GM21529 (cell line): ENCODE results near the gene XYLB.
"Not testable (repeated sequence)": the region's sequence is repeated elsewhere in the genome, so short reads cannot be mapped to it uniquely, and the experiment has no call there.

ENCODE experiments used
- ATAC-seq: cut with Tn5 transposase; IDR thresholded peaks from one replicate; pipeline ENCODE4 v1.9.1; 2021; ENCODE audit not compliant: unreplicated experiment

XYLB gene

DNA sequence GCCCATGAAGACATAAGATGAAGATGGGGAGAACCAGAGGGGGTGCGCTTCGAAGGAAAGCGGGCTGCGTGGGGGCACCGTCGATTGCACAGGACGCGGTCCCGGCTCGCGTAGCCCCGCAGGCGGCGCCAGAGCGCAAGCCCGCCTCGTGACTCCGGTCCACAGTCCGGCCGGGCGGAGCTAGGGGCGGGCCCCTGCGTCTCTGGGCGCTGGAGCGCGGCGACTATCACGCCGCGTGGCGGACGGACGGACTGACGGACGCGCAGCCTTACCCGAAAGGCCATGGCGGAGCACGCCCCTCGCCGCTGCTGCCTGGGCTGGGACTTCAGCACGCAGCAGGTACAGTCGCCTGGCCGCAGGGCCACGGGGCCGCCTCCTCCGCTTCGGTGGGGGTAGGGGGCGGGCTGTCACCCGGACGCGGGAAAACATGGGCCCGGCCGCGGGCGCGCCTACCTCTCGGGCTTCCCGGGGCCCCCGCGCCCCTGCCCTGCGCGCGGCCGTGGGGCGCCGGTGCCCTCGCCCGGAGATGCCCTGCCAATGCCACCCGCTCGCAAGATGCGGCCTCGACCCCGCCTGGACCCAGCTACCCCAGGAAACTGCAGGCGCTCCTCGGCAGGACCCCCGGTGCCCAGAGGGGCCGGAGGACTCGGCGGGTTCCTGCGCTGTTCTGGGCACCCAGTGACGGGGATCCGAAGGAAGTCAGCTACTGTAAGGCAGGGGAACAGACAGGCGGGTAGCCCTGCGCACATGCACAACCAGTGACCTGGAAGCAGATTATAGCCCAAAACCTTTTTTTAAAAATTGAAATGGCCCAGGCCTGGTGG lies at the start of gene XYLB:
Gene XYLB, plus strand, starts transcription at position 199 of the 824 bp plus-strand sequence. Its CDS starts 84 bp downstream, at position 283.
- peak; percentile 97 for ATAC-seq

DNA sequence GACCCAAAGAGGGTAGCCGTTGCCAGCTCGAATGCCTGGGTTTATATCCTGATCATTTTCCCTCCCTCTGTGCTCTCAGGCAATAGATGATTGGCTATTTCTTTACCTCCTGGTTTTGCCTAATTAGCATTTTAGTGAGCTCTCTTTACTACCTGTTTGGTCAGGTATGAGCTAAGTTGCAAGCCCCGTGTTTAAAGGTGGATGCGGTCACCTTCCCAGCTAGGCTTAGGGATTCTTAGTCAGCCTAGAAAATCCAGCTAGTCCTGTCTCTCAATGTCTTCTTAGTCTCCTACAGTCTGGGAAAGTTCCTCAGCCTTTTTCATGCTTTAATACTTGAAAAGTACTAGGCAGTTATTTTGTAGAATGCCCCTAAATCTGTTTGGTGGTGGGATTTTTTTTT lies 49.5 kb upstream of the XYLB start:
- ATAC-seq: not testable (repeated sequence)

DNA sequence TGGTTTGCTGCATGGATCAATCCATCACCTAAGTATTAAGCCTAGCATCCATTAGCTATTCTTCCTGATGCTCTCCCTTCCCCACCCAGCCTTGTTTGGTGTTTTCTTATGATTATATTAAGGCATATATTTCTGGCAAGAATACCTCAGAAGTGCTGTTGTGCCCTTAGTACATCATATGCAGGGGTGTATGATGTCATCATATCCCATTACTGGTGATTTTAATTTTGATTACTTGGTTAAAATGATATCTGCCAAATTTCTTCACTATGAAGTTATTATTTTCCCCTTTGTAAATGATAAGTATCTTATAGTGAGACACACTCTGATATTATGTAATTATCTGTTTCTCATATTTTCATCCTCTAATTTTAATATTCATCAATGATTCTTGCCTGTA lies 49.0 kb upstream of the XYLB start:
- ATAC-seq: no peak

DNA sequence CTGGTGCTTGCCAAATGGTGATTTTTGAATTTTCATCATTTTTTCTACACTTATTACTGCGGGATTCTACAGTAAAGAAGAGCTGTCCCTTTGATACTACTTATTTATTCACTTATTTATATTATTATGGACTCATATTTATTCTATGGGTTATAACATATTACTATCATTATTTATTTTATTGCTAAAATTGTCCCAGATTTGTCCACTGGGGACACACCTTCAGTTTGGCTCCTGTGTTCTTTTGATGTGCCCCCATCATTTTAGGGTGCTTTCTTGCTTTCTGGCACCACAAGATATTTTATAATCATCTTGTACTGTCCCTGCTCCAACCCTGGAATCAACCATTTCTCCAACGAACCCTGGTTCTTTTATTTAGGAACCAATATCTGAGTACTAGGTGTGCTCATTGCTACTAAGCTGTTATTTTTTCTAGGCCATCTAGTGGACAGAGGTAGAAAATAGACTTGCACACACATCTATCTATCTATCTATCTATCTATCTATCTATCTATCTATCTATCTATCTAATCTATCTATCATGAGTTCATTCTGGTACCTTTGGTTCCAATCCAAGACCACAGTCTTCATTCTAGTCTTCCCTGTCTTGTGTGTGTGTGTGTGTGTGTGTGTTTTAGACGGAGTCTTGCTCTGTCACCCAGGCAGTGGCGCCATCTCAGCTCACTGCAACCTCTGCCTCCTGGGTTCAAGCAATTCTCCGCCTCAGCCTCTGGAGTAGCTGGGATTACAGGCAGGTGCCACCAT lies 48.5 kb upstream of the XYLB start:
- peak; percentile 61 for ATAC-seq

DNA sequence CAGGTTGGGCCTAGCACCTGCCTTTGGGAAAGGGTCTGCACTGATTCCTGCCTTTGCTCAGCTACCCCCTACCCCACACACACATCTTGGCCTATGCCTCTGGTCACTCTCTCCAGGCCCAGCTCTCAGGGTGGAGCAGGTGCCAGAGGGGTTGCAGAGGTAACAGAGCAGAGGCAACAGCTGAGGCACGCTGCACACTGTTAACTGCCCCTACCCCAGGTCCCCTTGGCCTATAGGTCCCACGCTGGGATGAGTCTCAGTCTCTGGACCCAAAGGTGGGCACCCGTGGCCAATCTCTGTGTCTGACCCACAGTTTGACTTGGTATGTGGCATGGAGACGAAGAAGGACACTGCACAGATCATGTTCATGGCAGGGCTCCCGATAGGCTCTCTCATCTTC lies 39.6 kb upstream of the XYLB start:
- ATAC-seq: no peak

DNA sequence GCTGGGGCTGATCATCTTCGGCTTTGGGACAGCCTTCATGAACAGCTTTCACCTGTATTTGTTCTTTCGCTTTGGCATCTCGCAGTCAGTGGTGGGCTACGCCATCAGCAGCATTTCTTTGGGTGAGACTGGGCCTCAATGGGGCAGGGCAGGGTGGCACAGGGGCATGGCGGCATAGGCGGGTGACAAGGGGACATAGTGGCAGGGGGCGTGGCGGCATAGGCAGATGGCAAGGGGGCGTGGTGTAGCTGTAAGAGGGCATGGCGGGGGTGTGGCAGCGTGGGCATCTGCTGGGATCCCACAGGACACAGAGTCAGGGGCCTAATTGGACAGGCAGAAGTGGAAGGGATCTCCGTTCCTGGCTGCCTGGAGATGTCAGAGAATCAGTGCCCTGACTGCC lies 39.0 kb upstream of the XYLB start:
- ATAC-seq: no peak

DNA sequence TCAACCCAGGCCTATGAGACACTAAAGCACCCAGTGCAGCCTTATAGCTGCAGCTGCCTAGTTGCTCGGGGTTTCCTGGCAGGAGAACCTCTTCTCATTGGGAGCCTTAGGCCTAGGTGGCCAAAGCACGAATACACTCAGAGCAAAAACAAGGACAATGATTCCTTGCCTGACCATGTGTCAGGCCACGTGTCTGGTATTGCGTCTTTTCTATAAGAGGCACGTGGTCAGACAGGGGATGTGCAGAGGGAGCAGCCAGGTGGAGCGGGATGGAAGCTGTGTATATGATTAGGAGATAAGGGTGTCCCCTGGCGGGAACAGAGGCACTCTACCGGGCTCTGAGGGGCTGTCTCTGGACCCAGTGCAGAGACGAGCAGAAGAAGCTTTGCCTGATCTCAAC lies 38.1 kb upstream of the XYLB start:
- ATAC-seq: no peak

DNA sequence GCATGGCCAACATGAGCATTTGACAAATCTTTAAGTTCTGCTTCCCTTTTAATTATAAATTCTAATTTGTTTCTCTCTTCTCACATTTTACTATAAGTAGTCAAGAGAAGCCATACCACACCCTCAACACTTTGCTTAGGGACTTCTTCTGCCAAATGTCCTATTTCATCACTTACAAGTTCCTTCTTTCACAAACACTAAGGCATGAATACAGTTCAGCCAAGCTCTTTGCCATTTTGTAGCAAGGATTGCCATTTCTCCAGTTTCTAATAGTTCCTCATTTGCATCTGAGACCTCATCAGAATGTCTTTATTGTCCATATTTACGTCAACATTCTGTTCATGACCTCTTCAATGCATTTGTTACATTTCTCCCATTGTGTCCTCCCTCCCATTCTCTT lies 35.1 kb upstream of the XYLB start:
- no peak for ATAC-seq

DNA sequence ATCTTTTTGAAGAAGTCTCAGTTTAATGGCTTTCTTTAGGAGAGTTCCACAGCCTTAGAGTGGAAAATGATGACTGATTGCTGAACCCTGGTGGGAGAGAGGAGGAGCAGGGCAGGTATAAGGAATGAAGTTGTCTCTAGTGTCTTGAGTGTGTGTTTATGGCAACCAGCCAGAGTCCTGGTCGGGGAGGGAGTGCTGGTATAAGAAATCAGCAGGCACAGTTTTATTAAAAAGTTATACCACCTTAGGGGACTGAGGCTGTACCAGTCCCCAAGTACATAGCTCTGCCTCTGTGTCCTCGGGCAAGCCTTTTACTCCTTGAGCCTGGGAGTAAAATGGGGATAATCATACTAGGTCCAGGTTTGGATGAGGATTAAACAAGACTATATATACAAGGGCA lies 34.6 kb upstream of the XYLB start:
- ATAC-seq: no peak

DNA sequence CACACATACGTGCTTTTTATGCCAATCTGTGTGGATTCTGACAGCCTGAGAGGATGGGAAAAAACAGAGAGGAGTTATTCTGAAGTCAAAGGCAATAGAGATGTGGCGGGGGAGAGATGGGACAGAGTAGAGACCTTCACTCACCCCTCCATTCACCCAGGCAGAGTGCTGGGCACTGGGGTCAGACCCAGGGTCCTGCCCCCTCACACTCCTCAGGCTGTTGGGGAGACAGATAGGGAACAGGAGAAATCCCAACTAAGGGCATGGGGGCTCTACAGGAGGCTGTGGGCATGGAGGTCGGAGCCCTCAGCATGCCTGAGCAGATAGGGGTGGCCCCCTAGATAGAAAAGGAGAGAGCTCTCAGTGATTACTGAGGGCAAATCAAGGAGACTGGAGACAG lies 34.2 kb upstream of the XYLB start:
- ATAC-seq: no peak

DNA sequence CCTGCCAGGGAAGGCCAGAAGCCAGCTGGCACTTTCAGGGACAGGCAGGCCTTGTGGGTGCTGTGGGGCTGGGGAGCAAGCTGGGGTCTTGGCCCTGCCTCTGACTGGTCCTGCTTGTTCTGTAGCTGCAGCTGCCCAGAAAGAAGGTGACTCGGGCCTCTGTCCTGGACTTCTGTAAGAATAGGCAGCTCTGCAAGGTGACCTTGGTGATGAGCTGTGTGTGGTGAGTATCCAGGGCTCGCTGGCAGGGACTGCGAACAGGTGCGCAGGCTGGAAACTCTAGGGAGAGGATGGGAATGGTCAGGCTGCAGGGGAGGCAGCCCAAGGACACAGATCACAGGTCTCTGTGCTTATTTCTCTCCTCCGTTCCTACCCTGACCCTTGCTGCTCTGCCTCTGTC lies 33.3 kb upstream of the XYLB start:
- no peak for ATAC-seq

DNA sequence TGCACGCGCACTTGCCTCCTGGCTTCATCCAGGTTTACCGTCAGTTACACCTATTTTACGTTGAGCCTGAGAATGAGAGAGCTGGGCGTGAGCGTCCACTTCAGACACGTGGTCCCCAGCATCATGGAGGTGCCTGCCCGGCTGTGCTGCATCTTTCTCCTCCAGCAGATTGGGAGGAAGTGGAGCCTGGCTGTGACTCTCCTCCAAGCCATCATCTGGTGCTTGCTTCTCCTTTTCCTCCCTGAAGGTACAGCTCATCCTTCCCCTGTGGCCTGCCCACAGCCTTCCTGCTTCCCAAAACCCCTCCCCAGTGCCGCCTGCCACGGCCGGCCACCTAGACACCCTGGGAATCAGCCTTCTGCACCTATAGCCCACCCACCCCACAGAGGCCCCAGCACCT lies 32.9 kb upstream of the XYLB start:
- no peak for ATAC-seq

DNA sequence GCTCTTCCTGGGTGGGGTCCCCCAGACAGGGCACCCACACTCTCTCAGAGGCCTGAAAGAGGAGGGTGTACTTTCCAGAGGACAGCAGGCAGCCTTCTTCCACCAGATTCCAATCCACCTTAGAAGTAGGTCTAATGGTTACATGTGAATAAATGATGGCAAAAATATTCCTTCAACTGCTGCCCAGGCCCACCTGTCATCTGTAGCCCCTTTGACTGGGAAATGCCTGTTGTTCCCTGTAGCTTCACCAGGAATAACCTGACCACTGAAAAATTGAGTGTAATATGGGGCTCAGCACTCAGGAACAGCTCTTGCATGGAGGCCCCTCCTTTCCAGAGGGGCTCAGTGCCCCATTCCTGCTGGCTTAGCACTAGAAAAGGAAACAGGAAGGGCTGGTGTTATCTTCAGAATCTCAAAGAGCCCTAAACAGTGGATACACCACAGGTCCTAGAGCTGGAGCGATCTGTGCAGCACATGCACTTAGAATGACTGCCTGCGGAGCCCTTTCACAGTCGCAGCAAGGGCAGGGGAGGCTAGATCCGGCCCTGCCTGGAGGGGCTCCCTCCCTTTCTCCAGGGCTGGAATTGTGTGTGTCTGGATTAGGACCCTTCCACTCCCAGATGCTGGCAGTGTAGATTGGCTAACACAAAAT lies 32.3 kb upstream of the XYLB start:
- no peak for ATAC-seq

DNA sequence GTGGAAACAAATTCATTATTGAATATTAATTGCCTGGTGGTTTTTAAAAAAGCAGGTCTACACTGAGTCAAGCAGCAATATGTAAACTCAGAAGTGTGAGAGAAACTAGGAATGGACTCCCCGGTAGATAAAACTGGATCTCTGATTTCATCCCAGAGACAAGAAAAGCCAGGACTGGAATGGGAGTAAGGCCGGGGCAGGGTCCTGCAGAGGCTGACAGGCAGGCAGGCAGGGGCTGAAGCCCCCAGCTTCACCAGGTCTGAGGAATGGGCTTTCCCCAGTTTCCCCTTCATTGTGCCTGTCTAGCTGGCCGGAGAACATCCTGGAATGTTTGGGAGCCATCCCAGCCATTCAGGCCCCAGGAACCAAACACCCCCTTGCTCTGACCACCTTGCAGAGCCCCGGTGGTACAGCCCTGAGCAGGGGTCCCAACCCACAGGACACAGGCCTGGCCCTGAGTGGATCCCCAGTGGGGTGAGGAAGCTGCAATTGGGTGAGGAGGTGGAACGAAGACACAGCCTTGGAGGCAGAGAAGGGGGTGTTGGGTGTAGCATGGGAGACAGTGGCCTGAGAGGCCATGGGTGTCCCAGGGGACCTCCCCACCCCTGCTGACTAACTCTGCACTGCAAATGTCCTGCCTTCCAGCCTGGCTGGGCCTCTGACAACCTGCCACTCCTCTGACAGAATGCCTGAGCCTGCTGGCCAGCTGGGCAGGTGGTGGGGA lies 31.7 kb upstream of the XYLB start:
- no peak for ATAC-seq

DNA sequence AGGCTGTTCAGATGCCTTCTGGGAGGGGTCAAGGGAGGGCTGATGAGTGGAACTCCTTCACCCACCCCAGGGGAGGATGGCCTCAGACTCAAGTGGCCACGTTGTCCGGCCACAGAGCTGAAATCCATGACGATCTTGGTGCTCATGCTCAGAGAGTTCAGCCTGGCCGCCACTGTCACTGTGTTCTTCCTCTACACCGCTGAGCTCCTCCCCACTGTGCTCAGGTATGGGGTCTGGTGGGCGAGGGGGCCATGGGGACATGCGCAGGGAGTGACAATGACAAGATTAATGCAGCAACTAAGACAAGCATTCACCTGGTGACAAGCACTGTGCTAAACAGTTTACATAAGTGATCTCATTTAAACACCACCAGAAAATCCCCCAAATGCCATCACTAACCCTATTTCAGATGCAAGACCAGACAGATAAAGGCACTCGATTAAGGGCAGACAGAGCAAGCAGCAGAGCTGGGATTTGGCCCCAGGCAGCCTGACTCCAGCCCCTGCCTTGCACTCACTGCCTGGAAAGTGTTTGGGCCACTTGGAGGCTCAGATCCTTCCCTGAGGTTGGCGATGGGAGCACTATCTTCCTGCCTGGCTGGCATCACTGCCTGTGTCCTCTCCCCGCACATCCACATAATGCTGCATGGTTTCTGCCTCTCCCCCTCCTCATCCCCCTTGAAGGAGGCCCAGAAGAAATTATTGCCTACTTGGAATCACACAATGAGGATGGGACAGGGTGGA lies 30.9 kb upstream of the XYLB start:
- no peak for ATAC-seq

DNA sequence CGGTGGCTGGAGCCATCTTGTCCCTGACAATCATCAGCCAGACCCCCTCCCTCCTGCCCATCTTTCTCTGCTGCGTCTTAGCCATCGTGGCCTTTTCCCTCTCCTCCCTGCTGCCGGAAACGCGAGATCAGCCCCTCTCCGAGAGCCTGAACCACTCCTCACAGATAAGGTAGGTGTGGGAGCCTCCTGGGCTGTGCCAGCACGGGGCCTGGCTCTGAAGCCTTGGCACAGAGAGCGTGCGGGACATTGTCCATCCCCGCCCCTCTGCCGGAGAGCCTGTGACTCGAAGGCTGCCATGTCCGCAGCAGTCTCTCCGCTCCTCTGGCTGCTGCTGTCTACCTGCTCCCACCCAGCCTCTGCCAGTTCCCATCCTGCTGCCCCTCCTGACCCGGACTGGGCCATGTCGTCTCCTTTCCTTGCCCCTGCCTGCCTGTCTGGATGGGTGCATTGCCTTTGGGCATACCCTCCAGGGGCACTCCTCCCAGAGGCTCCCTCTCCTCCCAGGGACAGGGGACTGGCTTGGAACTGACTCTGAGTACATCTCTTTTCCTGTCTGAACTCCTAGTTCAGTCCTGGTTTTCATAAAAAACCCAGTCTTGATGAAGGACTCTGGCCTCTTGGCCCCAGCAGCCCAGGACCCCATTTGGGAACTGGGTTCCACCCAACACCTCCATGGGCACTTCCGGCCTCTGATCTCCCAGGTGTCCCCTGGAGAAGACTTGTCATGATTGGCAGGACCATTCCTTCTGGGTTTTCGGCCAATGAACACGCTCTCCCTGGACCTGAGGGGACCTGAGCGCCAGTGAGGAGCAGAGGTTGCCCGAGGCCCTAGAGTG lies 30.0 kb upstream of the XYLB start:
- no peak for ATAC-seq

DNA sequence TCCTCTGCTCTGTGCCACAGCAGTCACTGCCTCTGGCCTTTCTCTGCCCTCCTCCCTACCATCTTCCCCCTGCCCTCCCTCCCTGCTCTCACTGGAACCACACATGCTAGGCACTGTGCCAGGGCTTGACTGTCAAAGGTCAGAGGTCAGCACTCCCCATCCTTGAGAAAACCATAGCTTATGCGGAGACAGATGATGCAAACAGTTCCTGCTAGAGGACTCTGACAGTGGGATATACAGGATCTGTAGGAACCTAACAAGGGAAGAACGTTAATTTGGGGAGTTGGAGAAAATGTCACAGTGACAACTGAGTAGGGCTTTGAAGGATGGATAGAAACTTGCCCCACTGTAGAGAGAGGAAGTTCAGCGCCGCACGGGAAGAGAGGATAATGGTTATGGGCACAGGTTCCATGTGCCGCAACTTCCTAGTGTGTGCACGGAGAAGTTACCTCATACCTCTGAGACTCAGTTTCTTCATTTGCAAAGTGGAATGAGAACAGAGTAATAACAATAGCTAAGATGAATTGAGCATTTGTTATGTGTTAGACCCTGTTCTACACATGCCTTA lies 29.3 kb upstream of the XYLB start:
- ATAC-seq: no peak

DNA sequence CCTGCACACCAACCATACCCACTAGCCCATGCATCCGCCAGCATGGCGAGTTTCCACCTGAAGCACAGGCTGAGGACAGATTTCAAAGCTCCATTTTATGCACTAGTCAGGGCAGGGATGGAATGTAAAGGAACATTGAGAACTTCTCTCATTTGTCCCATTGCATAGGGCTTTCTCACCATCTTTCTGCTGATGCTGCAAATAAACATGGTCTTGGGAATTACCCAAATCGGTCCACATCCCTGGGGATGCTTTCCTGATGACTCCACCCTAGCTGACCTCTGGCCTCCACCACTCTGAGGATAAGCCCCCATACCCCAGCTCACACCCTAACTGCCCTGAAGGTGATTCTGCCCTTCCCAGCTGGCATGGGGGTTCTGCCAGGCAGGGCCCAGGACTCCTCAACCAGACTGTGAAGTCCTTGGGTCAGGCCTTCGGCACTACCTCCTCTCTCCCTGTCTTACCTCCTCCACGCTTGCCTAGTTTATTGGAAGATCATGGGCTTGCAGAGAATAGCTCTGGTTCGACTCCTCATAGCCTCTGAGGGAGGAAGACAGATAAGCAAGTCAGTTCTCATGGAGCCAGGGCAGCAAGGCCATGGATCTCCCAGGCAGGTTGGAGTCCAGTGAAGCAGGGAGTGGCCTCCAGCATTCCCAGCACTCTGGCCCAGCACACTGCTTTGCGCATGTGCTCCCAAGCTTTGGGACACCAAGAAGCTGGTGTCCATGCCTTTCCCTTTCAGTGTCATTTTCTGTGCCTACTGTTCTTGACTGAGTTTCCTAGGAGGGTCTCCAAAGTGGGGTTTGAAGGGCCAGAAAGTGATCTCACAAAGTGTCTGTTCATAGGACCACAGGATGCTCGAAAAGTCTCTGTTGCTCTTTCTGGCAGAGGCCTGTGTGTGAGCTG lies 27.6 kb upstream of the XYLB start:
- no peak for ATAC-seq
